ENCODE measurements around the gene LPAR1.

- TF ChIP-seq CTCF (IDR thresholded peaks at IDR 0.05; ENCODE audit: low read depth, low read length) (no peak), EZH2phosphoT487 (IDR thresholded peaks at IDR 0.05; ENCODE audit: low read depth) (no peak)
Observed at GRCh38 chr9:111001526-111001925, 36.7 kb downstream of the LPAR1 start.
